H9 (cell line): Measurements from ENCODE around the gene ATP1A4. TPM values are rescaled to one million over a fixed set of nuclear protein-coding genes. Genes with fewer than 3 reads are reported as not detected.

Experiments used
- DNase-seq: peaks from one replicate; pipeline ENCODE4 v3.0.0-alpha.2; 2017
- H2AFZ ChIP-seq: one replicate; pipeline ENCODE4 v1.6.1; 2013; ENCODE audit warnings: mild to moderate bottlenecking, low read length, control low read depth, moderate library complexity
- H2AK5ac ChIP-seq: 2 replicates; pipeline ENCODE4 v1.6.1; 2013; ENCODE audit warnings: low read length, control low read depth, mixed read lengths; ENCODE audit not compliant: insufficient read length
- H2BK120ac ChIP-seq: one replicate; pipeline ENCODE4 v1.6.1; 2013; ENCODE audit warnings: low read depth, mild to moderate bottlenecking, low read length, control low read depth, inconsistent platforms; ENCODE audit not compliant: poor library complexity, severe bottlenecking
- H2BK12ac ChIP-seq: 2 replicates; pipeline ENCODE4 v1.6.1; 2013; ENCODE audit warnings: low read length, control low read depth, mixed read lengths, low read depth; ENCODE audit not compliant: insufficient read length
- H2BK15ac ChIP-seq: 2 replicates; pipeline ENCODE4 v1.6.1; 2013; ENCODE audit warnings: low read depth, low read length, control low read depth
- H2BK20ac ChIP-seq: one replicate; pipeline ENCODE4 v1.6.1; 2013; ENCODE audit warnings: low read depth, mild to moderate bottlenecking, low read length, control low read depth, inconsistent platforms; ENCODE audit not compliant: poor library complexity, severe bottlenecking
- H2BK5ac ChIP-seq: 2 replicates; pipeline ENCODE4 v1.6.1; 2013; ENCODE audit warnings: low read length, control low read depth, mixed read lengths; ENCODE audit not compliant: insufficient read length
- H3K14ac ChIP-seq: 2 replicates; pipeline ENCODE4 v1.6.1; 2013; ENCODE audit warnings: low read length, control low read depth; ENCODE audit not compliant: insufficient read depth
- H3K18ac ChIP-seq: 2 replicates; pipeline ENCODE4 v1.6.1; 2013; ENCODE audit warnings: low read depth, mild to moderate bottlenecking, mixed read lengths, low read length, control low read depth; ENCODE audit not compliant: insufficient read length
- H3K23ac ChIP-seq: 2 replicates; pipeline ENCODE4 v1.6.1; 2013; ENCODE audit warnings: low read length, control low read depth, mixed read lengths, low read depth; ENCODE audit not compliant: insufficient read length
- H3K23me2 ChIP-seq: 2 replicates; pipeline ENCODE4 v1.6.1; 2013; ENCODE audit warnings: low read depth, mild to moderate bottlenecking, mixed read lengths, low read length, control low read depth; ENCODE audit not compliant: insufficient read length, poor library complexity, severe bottlenecking
- H3K27ac ChIP-seq: 2 replicates; pipeline ENCODE4 v1.5.1; 2013; ENCODE audit warnings: low read length, control low read depth, mixed read lengths, low read depth; ENCODE audit not compliant: insufficient read length
- H3K27me3 ChIP-seq: 2 replicates; pipeline ENCODE4 v1.6.1; 2013; ENCODE audit warnings: low read length, control low read depth, inconsistent platforms; ENCODE audit not compliant: insufficient read depth
- H3K4ac ChIP-seq: 2 replicates; pipeline ENCODE4 v1.6.1; 2013; ENCODE audit warnings: low read depth, mild to moderate bottlenecking, control low read depth, inconsistent platforms, low read length, moderate library complexity
- H3K4me1 ChIP-seq: 2 replicates; pipeline ENCODE4 v1.6.1; 2013; ENCODE audit warnings: low read length, control low read depth, inconsistent platforms; ENCODE audit not compliant: insufficient read depth
- H3K4me2 ChIP-seq: 2 replicates; pipeline ENCODE4 v1.6.1; 2013; ENCODE audit warnings: low read length, control low read depth, mixed read lengths; ENCODE audit not compliant: insufficient read length, insufficient read depth
- H3K56ac ChIP-seq: 2 replicates; pipeline ENCODE4 v1.6.1; 2013; ENCODE audit warnings: low read depth, mild to moderate bottlenecking, mixed read lengths, low read length, control low read depth; ENCODE audit not compliant: insufficient read length
- H3K79me1 ChIP-seq: 2 replicates; pipeline ENCODE4 v1.6.1; 2013; ENCODE audit warnings: low read depth, mild to moderate bottlenecking, moderate library complexity, low read length, control low read depth, inconsistent platforms; ENCODE audit not compliant: insufficient read depth, poor library complexity, severe bottlenecking
- H3K79me2 ChIP-seq: 2 replicates; pipeline ENCODE4 v1.6.1; 2013; ENCODE audit warnings: low read length, control low read depth, inconsistent platforms; ENCODE audit not compliant: insufficient read depth
- H3K9ac ChIP-seq: 2 replicates; pipeline ENCODE4 v1.6.1; 2013; ENCODE audit warnings: low read length, control low read depth, mixed read lengths; ENCODE audit not compliant: insufficient read length; ENCODE audit errors: extremely low read depth
- H3K9me3 ChIP-seq: one replicate; pipeline ENCODE4 v1.6.1; 2013; ENCODE audit warnings: low read depth, low read length, inconsistent platforms; ENCODE audit not compliant: control insufficient read depth
- H3T11ph ChIP-seq: one replicate; pipeline ENCODE4 v1.6.1; 2013; ENCODE audit warnings: mild to moderate bottlenecking, low read length, control low read depth, inconsistent platforms
- H4K20me1 ChIP-seq: one replicate; pipeline ENCODE4 v1.6.1; 2013; ENCODE audit not compliant: control insufficient read depth, insufficient read length, insufficient read depth
- H4K5ac ChIP-seq: 2 replicates; pipeline ENCODE4 v1.6.1; 2013; ENCODE audit warnings: low read depth, mild to moderate bottlenecking, mixed read lengths, low read length, control low read depth; ENCODE audit not compliant: insufficient read length
- H4K8ac ChIP-seq: replicated peaks from 2 replicates; pipeline ENCODE4 v1.6.1; 2013; ENCODE audit warnings: low read length, control low read depth, mixed read lengths, low read depth; ENCODE audit not compliant: insufficient read length
- H4K91ac ChIP-seq: 2 replicates; pipeline ENCODE4 v1.6.1; 2013; ENCODE audit warnings: low read depth, mild to moderate bottlenecking, moderate library complexity, mixed read lengths, low read length, control low read depth; ENCODE audit not compliant: insufficient read length
- H3K27ac Mint-ChIP-seq, 3 experiments: 2 replicates in 2 of 3; 3 replicates in 1 of 3; pipeline ENCODE4 v1.8.0; 2020 to 2021; ENCODE audit warnings: mixed read lengths in 3 of 3, mild to moderate bottlenecking in 1 of 3, moderate library complexity in 1 of 3
- H3K27me3 Mint-ChIP-seq: 2 replicates; pipeline ENCODE4 v1.8.0; 2021; ENCODE audit warnings: low read depth, mild to moderate bottlenecking, moderate library complexity, mixed read lengths
- H3K36me3 Mint-ChIP-seq, 3 experiments: 2 replicates in 2 of 3; 3 replicates in 1 of 3; pipeline ENCODE4 v1.8.0; 2020 to 2021; ENCODE audit warnings: low read depth in 3 of 3, mixed read lengths in 3 of 3; ENCODE audit not compliant: insufficient read depth in 1 of 3
- H3K4me1 Mint-ChIP-seq, 2 experiments: 2 replicates each; pipeline ENCODE4 v1.8.0; 2020; ENCODE audit warnings: mixed read lengths in 2 of 2
- H3K4me3 Mint-ChIP-seq, 2 experiments: 2 replicates in 1 of 2; 3 replicates in 1 of 2; pipeline ENCODE4 v1.8.0; 2020 to 2021; ENCODE audit warnings: mild to moderate bottlenecking in 2 of 2, mixed read lengths in 2 of 2, moderate library complexity in 1 of 2
- H3K9me3 Mint-ChIP-seq, 2 experiments: 2 replicates in 1 of 2; 3 replicates in 1 of 2; pipeline ENCODE4 v1.8.0; 2020; ENCODE audit warnings: mild to moderate bottlenecking in 2 of 2, mixed read lengths in 2 of 2, moderate library complexity in 1 of 2
- WGBS: extraction: QIAGEN DNeasy Blood & Tissue Kit; methylation state at CpG from one replicate; pipeline ENCODE4 v1.1.7; 2013; ENCODE audit warnings: missing lambda C conversion rate, low lambda C conversion rate, mixed read lengths; ENCODE audit not compliant: insufficient read length; ENCODE audit errors: extremely low coverage; 5-methylcytosine and 5-hydroxymethylcytosine counted together
- total RNA-seq: library from RNA; stranded (reverse); gene quantifications from 2 replicates; pipeline ENCODE4 v1.2.1, GENCODE V29; 2021
- TF ChIP-seq, protein P1 (sequence below): fragments of 200-600 bp; sonication (generic); conservative IDR thresholded peaks from 3 replicates; pipeline ENCODE4 v1.8.0; 2021; ENCODE audit warnings: antibody characterized with exemption, mild to moderate bottlenecking

ATP1A4 gene
- total RNA-seq, 1 experiment from 2014 or later: 0.20 TPM

DNA sequence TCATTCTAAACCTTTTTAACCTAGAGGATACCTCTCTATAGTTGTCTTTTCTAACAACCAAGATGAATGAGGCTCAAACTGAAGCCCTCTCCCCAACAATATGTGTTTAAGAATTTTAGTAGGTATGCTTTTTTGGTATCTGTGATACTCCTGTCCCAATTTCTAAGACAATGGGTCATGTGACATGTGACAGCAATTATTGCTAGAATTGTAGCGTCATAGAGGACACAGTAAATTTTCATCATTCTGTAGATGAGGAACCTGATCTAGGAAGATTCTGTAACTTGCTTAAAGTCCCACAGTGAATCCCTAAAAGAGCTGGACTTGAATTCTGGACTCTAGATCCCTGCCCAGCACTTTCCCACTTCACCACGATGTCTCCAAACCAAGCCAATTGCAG is 27.3 kb downstream of the ATP1A4 start:
- no peak overlapping the region for H3K4me2 ChIP-seq
- H3K79me1 ChIP-seq: no peaks in the 10 kb centered on the region
- H3K56ac ChIP-seq: no peak overlapping the region
- no peak overlapping the region for H2BK120ac ChIP-seq
- no peak overlapping the region for H3K27ac Mint-ChIP-seq
- no peak overlapping the region for H2AFZ ChIP-seq
- no peak overlapping the region for H3K4me3 Mint-ChIP-seq
- H3K36me3 Mint-ChIP-seq: no peaks in the 10 kb centered on the region; a peak in 1 of 7 replicates
- TF ChIP-seq, protein P1, sequence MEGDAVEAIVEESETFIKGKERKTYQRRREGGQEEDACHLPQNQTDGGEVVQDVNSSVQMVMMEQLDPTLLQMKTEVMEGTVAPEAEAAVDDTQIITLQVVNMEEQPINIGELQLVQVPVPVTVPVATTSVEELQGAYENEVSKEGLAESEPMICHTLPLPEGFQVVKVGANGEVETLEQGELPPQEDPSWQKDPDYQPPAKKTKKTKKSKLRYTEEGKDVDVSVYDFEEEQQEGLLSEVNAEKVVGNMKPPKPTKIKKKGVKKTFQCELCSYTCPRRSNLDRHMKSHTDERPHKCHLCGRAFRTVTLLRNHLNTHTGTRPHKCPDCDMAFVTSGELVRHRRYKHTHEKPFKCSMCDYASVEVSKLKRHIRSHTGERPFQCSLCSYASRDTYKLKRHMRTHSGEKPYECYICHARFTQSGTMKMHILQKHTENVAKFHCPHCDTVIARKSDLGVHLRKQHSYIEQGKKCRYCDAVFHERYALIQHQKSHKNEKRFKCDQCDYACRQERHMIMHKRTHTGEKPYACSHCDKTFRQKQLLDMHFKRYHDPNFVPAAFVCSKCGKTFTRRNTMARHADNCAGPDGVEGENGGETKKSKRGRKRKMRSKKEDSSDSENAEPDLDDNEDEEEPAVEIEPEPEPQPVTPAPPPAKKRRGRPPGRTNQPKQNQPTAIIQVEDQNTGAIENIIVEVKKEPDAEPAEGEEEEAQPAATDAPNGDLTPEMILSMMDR: no peak
- no peak overlapping the region for H3K14ac ChIP-seq
- H3K9me3 ChIP-seq: no peaks in the 10 kb centered on the region
- no peak overlapping the region for H2BK5ac ChIP-seq
- WGBS: no CpG with 5 or more reads among the region's 2 CpGs
- H2AK5ac ChIP-seq: no peak overlapping the region
- no peak overlapping the region for H3K27ac ChIP-seq
- no peak overlapping the region for H3K18ac ChIP-seq
- no peak overlapping the region for H4K5ac ChIP-seq
- peaks cover 21% of the 10 kb centered on the region for H3K27me3 Mint-ChIP-seq
- no peak overlapping the region for H2BK15ac ChIP-seq
- H3K27me3 ChIP-seq: no peaks in the 10 kb centered on the region
- H3K9ac ChIP-seq: no peak overlapping the region
- no peaks in the 10 kb centered on the region for H3K9me3 Mint-ChIP-seq
- no peaks in the 10 kb centered on the region for H3K23me2 ChIP-seq
- H3K4me1 ChIP-seq: no peaks in the 10 kb centered on the region; the same call in 1 of the 2 replicates
- no peak overlapping the region for H3K4ac ChIP-seq
- no peak overlapping the region for H4K8ac ChIP-seq
- no peak for DNase-seq
- H4K20me1 ChIP-seq: no peaks in the 10 kb centered on the region
- H3K4me1 Mint-ChIP-seq: peaks cover 13 to 15% of the 10 kb centered on the region in 2 experiments
- no peaks in the 10 kb centered on the region for H3K79me2 ChIP-seq
- H4K91ac ChIP-seq: no peak overlapping the region
- H3T11ph ChIP-seq: no peak overlapping the region
- H2BK12ac ChIP-seq: no peak overlapping the region
- H3K23ac ChIP-seq: no peak overlapping the region
- H2BK20ac ChIP-seq: no peak overlapping the region
